NB4 (cell line): ENCODE results near the gene FAM53B.

Experiments
- POLR2A ChIP-seq: IDR thresholded peaks from 2 replicates; pipeline ENCODE4 v1.6.1; 2011; ENCODE audit warnings: mild to moderate bottlenecking; ENCODE audit not compliant: insufficient read length; ENCODE audit errors: extremely low read depth
- TF ChIP-seq, protein P1 (sequence below): IDR thresholded peaks from one replicate; pipeline ENCODE4 v1.5.1; 2012; ENCODE audit warnings: low read depth, low read length

GRCh38 chr10:124671486-124672075, 72.6 kb downstream of the FAM53B start:
- TF ChIP-seq, protein P1, sequence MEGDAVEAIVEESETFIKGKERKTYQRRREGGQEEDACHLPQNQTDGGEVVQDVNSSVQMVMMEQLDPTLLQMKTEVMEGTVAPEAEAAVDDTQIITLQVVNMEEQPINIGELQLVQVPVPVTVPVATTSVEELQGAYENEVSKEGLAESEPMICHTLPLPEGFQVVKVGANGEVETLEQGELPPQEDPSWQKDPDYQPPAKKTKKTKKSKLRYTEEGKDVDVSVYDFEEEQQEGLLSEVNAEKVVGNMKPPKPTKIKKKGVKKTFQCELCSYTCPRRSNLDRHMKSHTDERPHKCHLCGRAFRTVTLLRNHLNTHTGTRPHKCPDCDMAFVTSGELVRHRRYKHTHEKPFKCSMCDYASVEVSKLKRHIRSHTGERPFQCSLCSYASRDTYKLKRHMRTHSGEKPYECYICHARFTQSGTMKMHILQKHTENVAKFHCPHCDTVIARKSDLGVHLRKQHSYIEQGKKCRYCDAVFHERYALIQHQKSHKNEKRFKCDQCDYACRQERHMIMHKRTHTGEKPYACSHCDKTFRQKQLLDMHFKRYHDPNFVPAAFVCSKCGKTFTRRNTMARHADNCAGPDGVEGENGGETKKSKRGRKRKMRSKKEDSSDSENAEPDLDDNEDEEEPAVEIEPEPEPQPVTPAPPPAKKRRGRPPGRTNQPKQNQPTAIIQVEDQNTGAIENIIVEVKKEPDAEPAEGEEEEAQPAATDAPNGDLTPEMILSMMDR: peak; percentile 34
- no peak for TF ChIP-seq POLR2A
